Erythroblast (primary cell): ENCODE measurements around the gene NBEAL2.

Source experiments
- DNase-seq, 2 experiments: peaks; one replicate each; lab custom pipeline; 2025; lab: John Stamatoyannopoulos, UW
- GATA1 ChIP-seq: IDR thresholded peaks from 2 replicates; pipeline ENCODE4 v1.6.1; 2011; ENCODE audit warnings: low read depth, mild to moderate bottlenecking, control low read depth, low read length, moderate library complexity
- POLR2A ChIP-seq: IDR thresholded peaks from 2 replicates; pipeline ENCODE4 v1.6.1; 2011; ENCODE audit warnings: mild to moderate bottlenecking, low read length

NBEAL2 gene

GRCh38 chr3:46965151-46965550 lies 14.3 kb upstream of the NBEAL2 start:
- peak in 1 of 2 experiments; percentile 14 for DNase-seq
- TF ChIP-seq POLR2A (no peak), GATA1 (no peak)

- no peak for TF ChIP-seq POLR2A
- TF ChIP-seq GATA1: no peak
These were observed 12.7 kb upstream of the NBEAL2 start for GRCh38 chr3:46966811-46967210.

GRCh38 chr3:46968783-46969428 lies 10.6 kb upstream of the NBEAL2 start:
- no peak for TF ChIP-seq POLR2A
- no peak for DNase-seq

More at GRCh38 chr3:46966811-46967210, 12.7 kb upstream of the NBEAL2 start:
- no peak for DNase-seq

GRCh38 chr3:46970391-46971091 lies 8.9 kb upstream of the NBEAL2 start:
- peak in 1 of 2 experiments; percentile 51 for DNase-seq
- TF ChIP-seq GATA1: no peak
- TF ChIP-seq POLR2A: no peak

- TF ChIP-seq POLR2A: no peak
- TF ChIP-seq GATA1: no peak
- no peak for DNase-seq
These were observed 8.3 kb upstream of the NBEAL2 start for GRCh38 chr3:46971151-46971550.

- no peak for TF ChIP-seq GATA1
- TF ChIP-seq POLR2A: no peak
- peak; percentile 36 to 49 for DNase-seq
These were observed 7.7 kb upstream of the NBEAL2 start for GRCh38 chr3:46971742-46972141.

DNA sequence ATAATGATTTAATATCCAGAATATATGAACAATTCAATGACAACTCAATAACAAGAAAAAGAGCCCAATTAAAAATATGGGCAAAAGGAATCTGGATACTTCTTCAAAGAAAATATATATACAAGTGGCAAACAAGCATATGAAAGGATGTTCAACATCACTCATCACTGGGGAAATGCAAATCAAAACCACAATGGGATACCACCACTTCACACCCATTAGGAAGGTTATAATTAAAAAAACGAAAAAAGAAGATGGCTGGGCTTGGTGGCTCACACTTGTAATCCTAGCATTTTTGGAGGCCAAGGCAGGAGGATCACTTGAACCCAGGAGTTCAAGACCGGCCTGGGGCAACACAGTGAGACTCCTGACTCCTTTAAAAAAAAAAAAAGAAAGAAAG lies 7.1 kb upstream of the NBEAL2 start:
- no peak for DNase-seq
- TF ChIP-seq GATA1 (no peak), POLR2A (no peak)

DNA sequence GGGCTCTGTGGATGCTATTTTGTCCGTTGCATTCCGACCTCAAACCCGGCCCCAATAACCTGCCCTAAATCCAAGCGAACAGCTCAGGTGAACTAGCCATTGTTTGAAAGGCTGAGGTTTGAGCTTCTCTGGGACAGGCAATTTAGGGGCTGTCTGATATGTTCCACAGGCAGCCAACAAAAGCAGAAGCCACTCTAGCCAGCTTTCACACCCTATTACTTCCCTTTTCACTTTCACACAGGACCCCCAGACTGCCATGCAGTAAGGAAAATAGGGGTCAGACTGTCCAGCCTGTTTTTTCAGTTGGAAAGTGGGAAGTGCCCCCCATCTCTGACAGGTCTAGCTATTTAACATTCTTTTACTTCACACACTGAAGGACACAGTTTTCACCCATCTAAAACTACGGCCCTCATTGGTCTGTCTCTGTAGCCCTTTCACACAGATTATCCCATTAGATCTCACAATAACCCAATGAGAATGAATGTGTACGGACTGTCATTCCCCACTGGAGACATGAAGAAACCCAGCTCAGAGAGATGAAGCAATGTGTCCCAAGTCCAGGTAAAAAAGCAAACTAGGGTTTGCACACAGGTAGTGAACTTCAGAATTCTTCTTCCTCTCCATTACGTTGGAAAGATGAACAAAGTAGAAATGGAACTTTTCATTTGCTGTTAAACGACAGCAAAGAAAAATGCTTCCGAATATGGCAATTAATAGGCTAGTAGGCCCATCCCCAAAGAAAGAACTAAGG lies 4.9 kb upstream of the NBEAL2 start:
- TF ChIP-seq GATA1 (no peak), POLR2A (no peak)
- no peak for DNase-seq

- peak; percentile 90 for TF ChIP-seq POLR2A
- TF ChIP-seq GATA1: no peak
- peak; percentile 98 to 99 for DNase-seq
These were observed 2.9 kb upstream of the NBEAL2 start, which contains the start of gene CCDC12 for GRCh38 chr3:46976326-46977190. TSS of gene CCDC12 (minus strand) at chr3:46976745. CDS start at chr3:46976732, 13 bp downstream.

DNA sequence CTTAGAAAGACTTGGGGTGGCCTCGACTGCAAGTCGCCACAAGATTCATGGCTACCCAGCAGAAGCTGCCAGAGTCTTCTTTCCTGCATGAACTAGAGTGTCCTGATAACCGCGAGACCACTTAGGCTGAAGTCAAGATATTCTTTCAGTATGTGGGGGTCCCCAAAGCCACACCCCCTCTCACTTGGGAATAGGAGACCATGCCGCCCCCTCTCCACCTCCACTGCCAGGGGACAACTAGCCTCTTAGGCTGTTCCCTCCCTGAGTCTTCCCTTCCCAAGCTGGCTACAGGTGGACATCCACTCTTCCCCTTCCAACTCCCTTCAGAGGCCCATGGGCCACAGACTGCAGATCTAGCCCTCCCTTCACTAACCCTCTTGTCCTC lies 1.7 kb upstream of the NBEAL2 start:
- no peak for TF ChIP-seq POLR2A
- no peak for TF ChIP-seq GATA1
- DNase-seq: no peak

GRCh38 chr3:46978381-46978780 lies 1.1 kb upstream of the NBEAL2 start:
- TF ChIP-seq GATA1 (no peak), POLR2A (no peak)
- no peak for DNase-seq

DNA sequence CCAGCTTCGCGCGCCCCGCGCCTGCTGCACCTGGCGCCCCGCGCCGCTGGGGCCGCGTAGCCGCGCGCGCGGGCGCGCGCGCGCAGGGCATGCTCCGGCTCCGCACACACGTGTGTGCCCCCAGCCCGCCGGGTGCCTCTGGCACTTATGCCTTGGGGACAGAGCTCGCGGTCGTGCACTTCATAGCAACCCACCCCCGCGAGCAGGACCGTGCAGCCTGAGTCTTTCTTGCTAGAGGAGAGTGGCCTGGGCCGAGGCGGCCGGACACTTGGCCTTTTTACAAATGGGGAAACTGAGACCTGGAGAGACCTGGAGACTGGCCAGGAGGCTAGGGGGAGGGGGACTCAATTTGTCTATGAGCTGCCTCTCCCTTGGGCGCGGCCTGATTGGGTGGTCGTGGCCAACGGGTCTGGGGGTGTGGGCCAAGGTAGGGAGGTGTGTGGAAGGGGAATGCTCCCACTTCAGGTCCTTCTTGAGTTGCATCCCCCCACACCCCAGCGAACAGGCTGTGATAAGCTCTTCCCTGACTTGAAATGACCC lies 562 bp downstream of the NBEAL2 start:
- peak; percentile 41 to 47 for DNase-seq
- TF ChIP-seq GATA1: no peak
- no peak for TF ChIP-seq POLR2A

- DNase-seq: no peak
- no peak for TF ChIP-seq POLR2A
- TF ChIP-seq GATA1: no peak
These were observed 2.5 kb downstream of the NBEAL2 start for GRCh38 chr3:46981932-46982471.

DNA sequence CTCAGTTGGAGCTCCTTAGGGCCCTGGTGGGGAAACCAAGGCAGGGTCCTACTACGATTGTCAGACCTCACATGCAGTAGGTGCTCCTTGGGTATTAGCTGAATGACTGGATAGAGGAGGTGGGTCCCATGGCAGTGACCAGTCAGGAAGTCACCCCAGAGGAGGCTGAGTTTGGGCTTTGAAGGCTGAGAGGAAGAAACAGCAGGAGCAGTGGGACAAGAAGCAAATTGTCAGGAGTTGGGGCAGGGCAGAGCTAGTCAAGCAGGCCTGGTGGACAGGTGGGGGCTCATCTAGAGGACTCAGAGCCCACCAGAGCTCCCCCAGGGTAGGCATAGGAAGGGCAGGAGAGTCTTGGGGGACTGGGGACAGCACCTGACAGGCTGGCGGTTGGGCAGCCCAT lies 3.1 kb downstream of the NBEAL2 start:
- no peak for TF ChIP-seq POLR2A
- no peak for TF ChIP-seq GATA1
- DNase-seq: no peak
